H1 (cell line): Measurements from ENCODE around the gene FAM83F.

Source experiments
- CEBPB ChIP-seq: IDR thresholded peaks from 2 replicates; pipeline ENCODE4 v1.6.1; 2012; ENCODE audit warnings: low read depth, low read length
- EP300 ChIP-seq, 2 experiments: IDR thresholded peaks; 1 replicate in 1 of 2; 2 replicates in 1 of 2; pipeline ENCODE4 v1.6.1; 2011 to 2012; ENCODE audit warnings: low read depth in 2 of 2, low read length in 2 of 2, mild to moderate bottlenecking in 2 of 2, borderline replicate concordance in 1 of 2, inconsistent platforms in 1 of 2, moderate library complexity in 1 of 2
- EZH2 ChIP-seq: fragments of 200-600 bp; sonication (generic); IDR thresholded peaks from 2 replicates; pipeline ENCODE4 v1.7.1; 2012; ENCODE audit warnings: low read depth, mild to moderate bottlenecking, moderate library complexity, low read length, inconsistent platforms; ENCODE audit not compliant: severe bottlenecking
- GTF2F1 ChIP-seq: IDR thresholded peaks from 2 replicates; pipeline ENCODE4 v1.6.1; 2012; ENCODE audit warnings: low read depth, low read length, improper control_type of control experiment, borderline replicate concordance
- MAFK ChIP-seq: IDR thresholded peaks from 2 replicates; pipeline ENCODE4 v1.6.1; 2012; ENCODE audit warnings: low read depth, mild to moderate bottlenecking, improper control_type of control experiment, low read length
- POLR2A ChIP-seq, 2 experiments: IDR thresholded peaks; 1 replicate in 1 of 2; 2 replicates in 1 of 2; pipeline ENCODE4 v1.6.1; 2011; ENCODE audit warnings: low read depth in 2 of 2, low read length in 2 of 2, mild to moderate bottlenecking in 2 of 2; ENCODE audit errors: control extremely low read depth in 1 of 2
- POLR2AphosphoS5 ChIP-seq: IDR thresholded peaks from 2 replicates; pipeline ENCODE4 v1.6.1; 2011; ENCODE audit warnings: low read depth, low read length
- RBBP5 ChIP-seq: IDR thresholded peaks from 2 replicates; pipeline ENCODE4 v1.7.1; 2012; ENCODE audit warnings: low read depth, mild to moderate bottlenecking, inconsistent platforms, low read length, moderate library complexity, borderline replicate concordance
- SP1 ChIP-seq: IDR thresholded peaks from 2 replicates; pipeline ENCODE4 v1.6.1; 2011; ENCODE audit warnings: low read depth, low read length
- TEAD4 ChIP-seq: IDR thresholded peaks from 2 replicates; pipeline ENCODE4 v1.6.1; 2012; ENCODE audit warnings: low read depth, low read length, inconsistent platforms, mixed read lengths
- USF2 ChIP-seq: IDR thresholded peaks from 2 replicates; pipeline ENCODE4 v1.6.1; 2011; ENCODE audit warnings: low read length, improper control_type of control experiment
- ZNF274 ChIP-seq: IDR thresholded peaks from 2 replicates; pipeline ENCODE4 v1.7.0; 2012; ENCODE audit warnings: low read length, borderline replicate concordance; ENCODE audit errors: extremely low read depth
- TF ChIP-seq, protein P1 (sequence below), 3 experiments: IDR thresholded peaks; 1 replicate in 2 of 3; 2 replicates in 1 of 3; pipeline versions ENCODE4 v1.5.1 to v1.6.1; 2011; ENCODE audit warnings: low read length in 3 of 3, mild to moderate bottlenecking in 3 of 3, inconsistent platforms in 2 of 3, low read depth in 1 of 3, moderate library complexity in 1 of 3; ENCODE audit not compliant: insufficient read depth in 1 of 3; ENCODE audit errors: control extremely low read depth in 1 of 3
- TF ChIP-seq, protein P2 (sequence below): IDR thresholded peaks from 2 replicates; pipeline ENCODE4 v1.6.1; 2011; ENCODE audit warnings: low read depth, mild to moderate bottlenecking, low read length; ENCODE audit not compliant: insufficient read depth

DNA sequence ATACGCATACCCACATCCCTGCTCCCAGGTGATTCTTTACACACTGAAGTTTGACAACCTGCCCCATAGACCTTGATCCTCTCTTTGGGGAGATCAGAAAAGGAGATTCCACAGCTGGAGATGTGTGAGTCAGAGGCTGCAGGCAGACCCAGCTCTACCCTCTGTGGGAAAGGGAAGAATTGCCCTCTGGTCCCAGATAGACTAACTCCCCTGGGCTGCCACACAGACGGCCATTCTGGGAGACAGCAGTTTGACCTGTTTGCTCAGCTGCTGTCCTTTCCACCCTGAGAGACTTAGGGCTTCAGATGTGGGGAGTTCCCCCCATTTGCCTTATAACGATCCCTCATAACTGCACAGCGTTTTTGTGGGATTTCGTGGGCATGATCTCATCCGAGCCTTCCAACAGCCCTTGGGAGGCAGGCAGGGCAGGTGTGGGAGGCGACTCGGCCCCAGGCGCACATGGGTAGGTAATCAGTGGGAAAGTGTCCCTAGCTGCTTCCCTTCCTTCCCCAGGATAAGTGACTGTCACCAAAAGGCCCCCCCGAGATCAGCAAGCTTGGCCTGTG, 14.1 kb downstream of the FAM83F start:
- TF ChIP-seq, protein P1, sequence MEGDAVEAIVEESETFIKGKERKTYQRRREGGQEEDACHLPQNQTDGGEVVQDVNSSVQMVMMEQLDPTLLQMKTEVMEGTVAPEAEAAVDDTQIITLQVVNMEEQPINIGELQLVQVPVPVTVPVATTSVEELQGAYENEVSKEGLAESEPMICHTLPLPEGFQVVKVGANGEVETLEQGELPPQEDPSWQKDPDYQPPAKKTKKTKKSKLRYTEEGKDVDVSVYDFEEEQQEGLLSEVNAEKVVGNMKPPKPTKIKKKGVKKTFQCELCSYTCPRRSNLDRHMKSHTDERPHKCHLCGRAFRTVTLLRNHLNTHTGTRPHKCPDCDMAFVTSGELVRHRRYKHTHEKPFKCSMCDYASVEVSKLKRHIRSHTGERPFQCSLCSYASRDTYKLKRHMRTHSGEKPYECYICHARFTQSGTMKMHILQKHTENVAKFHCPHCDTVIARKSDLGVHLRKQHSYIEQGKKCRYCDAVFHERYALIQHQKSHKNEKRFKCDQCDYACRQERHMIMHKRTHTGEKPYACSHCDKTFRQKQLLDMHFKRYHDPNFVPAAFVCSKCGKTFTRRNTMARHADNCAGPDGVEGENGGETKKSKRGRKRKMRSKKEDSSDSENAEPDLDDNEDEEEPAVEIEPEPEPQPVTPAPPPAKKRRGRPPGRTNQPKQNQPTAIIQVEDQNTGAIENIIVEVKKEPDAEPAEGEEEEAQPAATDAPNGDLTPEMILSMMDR (IDR thresholded peaks at IDR 0.05; ENCODE audit: control extremely low read depth in 1 of 3, insufficient read depth in 1 of 3, low read depth in 1 of 3, low read length in 3 of 3): no peak
- TF ChIP-seq POLR2A (IDR thresholded peaks at IDR 0.05; ENCODE audit: control extremely low read depth in 1 of 2, low read depth in 2 of 2, low read length in 2 of 2) (no peak), EP300 (IDR thresholded peaks at IDR 0.05; ENCODE audit: borderline replicate concordance in 1 of 2, low read depth in 2 of 2, low read length in 2 of 2) (no peak), ZNF274 (no peak), SP1 (no peak), CEBPB (no peak), USF2 (no peak), GTF2F1 (no peak), TEAD4 (no peak), EZH2 (no peak), POLR2AphosphoS5 (no peak), MAFK (no peak), RBBP5 (no peak)
- TF ChIP-seq, protein P2, sequence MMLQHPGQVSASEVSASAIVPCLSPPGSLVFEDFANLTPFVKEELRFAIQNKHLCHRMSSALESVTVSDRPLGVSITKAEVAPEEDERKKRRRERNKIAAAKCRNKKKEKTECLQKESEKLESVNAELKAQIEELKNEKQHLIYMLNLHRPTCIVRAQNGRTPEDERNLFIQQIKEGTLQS: no peak
